NCI-H1417 (cell line): ENCODE results near the gene CRCP.

Source experiments
- DNase-seq, 3 experiments: peaks; one replicate each; lab custom pipeline; 2025; lab: John Stamatoyannopoulos, UW

CRCP gene

GRCh38 chr7:66190504-66190857 is 75.8 kb downstream of the CRCP start:
- DNase-seq, result no peak

- DNase-seq, result no peak
Measured at GRCh38 chr7:66193146-66193725, 78.6 kb downstream of the CRCP start.

DNA sequence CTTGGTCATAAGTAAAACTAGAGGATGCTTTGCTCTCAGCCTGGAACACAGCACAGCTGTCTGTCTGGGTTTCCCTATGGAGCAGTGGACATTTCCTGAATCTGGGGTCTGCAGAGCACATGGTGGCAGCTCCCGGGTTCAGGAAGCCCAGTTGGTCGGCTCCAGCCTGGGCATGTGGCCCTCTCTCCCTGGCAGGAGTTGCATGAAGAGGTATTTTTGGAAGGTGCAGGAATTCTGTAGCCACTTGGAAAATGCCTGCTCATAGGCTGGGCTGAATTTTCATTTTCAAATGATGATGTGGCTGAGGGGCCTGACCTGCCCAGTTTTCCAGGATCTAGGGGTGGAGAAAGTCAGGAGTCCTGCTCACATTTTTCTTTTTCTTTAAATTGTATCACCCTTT is 83.8 kb downstream of the CRCP start:
- DNase-seq, result no peak

DNA sequence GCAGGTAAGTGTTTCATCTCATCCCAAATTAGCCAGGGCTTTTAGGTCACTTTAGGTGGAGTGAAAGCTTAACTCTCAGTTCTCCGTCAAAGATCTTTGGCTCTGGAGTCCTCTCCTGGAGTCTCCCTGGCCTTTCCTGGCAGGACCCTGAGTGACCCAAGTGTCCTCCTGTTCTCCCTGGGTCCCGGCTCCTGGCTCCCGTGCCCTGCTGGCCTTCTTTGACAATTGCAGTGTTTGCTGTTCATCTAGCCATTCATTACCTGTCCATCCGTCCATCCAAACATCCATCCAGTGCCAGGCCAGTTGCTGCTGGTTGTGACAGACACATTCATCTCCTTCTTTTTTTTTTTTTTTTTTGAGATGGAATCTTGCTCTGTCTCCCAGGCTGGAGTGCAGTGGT is 84.3 kb downstream of the CRCP start:
- DNase-seq, result no peak

GRCh38 chr7:66202441-66202840 is 87.8 kb downstream of the CRCP start:
- no peak for DNase-seq
